ENCODE measurements around the gene ZNF319. TPM values are rescaled to one million over a fixed set of nuclear protein-coding genes. Genes with fewer than 3 reads are reported as not detected.

The ZNF319 gene
- total and polyA plus RNA-seq, 10 of the 15 experiments (the other 5 are each of a cell fraction or from before 2014, with no cell fraction given): 0.29 to 7.4 (median 1.7) TPM

GRCh38 chr16:57962046-57962445 lies 38.4 kb downstream of the ZNF319 start:
- intact Hi-C loops (cut with micrococcal nuclease; ENCODE audit: unreplicated experiment): no loop called here
- H3K4me1 ChIP-seq (ENCODE audit: control insufficient read depth, insufficient read depth, low read length): 0 out of 2 replicates have a peak, but pooled peaks cover 2% of the 10 kb centered on the region
- no peak overlapping the region for H3K27ac ChIP-seq (ENCODE audit: control insufficient read depth, insufficient read depth)
- in situ Hi-C loops (cut with MboI): no loop called here
- ATAC-seq (no peak; the same call in 2 of the 3 replicates), FAIRE-seq (no peak), DNase-seq (ENCODE audit: low read depth, low spot score) (no peak)
- no peak overlapping the region for H3K4me3 ChIP-seq
- H3K4me2 ChIP-seq (ENCODE audit: control insufficient read depth, insufficient read depth): no peak overlapping the region
- no TSS peak for BruUV-seq (replicated peaks)
- no peaks in the 10 kb centered on the region for H3K36me3 ChIP-seq (ENCODE audit: control insufficient read depth in 2 of 2, insufficient read depth in 2 of 2, low read length in 1 of 2)
- H3K9me3 ChIP-seq (replicated peaks; ENCODE audit: control insufficient read depth, insufficient read depth, low read length): no peaks in the 10 kb centered on the region
- ChIA-PET RAD21 (ENCODE audit: unreplicated experiment) (no interaction called here), CTCF (no interaction called here), SMC1A (ENCODE audit: uncharacterized antibody, unreplicated experiment) (no interaction called here), POLR2A (no interaction called here)
- H4K20me1 ChIP-seq (ENCODE audit: control insufficient read depth, insufficient read depth): no peaks in the 10 kb centered on the region
- 1% methylated on average over 5 of the region's 5 CpGs for WGBS (ENCODE audit: insufficient coverage, insufficient replicate concordance, low lambda C conversion rate, missing lambda C conversion rate)
- H3K27me3 ChIP-seq (replicated peaks in 1 of 2; ENCODE audit: control insufficient read depth in 2 of 2, insufficient read depth in 2 of 2, low read length in 1 of 2): no peaks in the 10 kb centered on the region
- no peak overlapping the region for H2AFZ ChIP-seq (ENCODE audit: control insufficient read depth, low read depth, low read length)
- H3K79me2 ChIP-seq (ENCODE audit: control insufficient read depth, insufficient read depth, low read length): no peaks in the 10 kb centered on the region
- H3K9ac ChIP-seq (ENCODE audit: control insufficient read depth, insufficient read depth, low read length): no peak overlapping the region
- TF ChIP-seq NRF1 (conservative IDR thresholded peaks at IDR 0.05; ENCODE audit: low read depth, low read length): no peak
- TF ChIP-seq, protein P1, sequence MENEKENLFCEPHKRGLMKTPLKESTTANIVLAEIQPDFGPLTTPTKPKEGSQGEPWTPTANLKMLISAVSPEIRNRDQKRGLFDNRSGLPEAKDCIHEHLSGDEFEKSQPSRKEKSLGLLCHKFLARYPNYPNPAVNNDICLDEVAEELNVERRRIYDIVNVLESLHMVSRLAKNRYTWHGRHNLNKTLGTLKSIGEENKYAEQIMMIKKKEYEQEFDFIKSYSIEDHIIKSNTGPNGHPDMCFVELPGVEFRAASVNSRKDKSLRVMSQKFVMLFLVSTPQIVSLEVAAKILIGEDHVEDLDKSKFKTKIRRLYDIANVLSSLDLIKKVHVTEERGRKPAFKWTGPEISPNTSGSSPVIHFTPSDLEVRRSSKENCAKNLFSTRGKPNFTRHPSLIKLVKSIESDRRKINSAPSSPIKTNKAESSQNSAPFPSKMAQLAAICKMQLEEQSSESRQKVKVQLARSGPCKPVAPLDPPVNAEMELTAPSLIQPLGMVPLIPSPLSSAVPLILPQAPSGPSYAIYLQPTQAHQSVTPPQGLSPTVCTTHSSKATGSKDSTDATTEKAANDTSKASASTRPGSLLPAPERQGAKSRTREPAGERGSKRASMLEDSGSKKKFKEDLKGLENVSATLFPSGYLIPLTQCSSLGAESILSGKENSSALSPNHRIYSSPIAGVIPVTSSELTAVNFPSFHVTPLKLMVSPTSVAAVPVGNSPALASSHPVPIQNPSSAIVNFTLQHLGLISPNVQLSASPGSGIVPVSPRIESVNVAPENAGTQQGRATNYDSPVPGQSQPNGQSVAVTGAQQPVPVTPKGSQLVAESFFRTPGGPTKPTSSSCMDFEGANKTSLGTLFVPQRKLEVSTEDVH (IDR thresholded peaks at IDR 0.05; ENCODE audit: low read depth, partially characterized antibody): no peak
- TF ChIP-seq SRF (IDR thresholded peaks at IDR 0.05; ENCODE audit: low read depth in 2 of 2, low read length in 2 of 2): no peak
- TF ChIP-seq BMI1 (IDR thresholded peaks at IDR 0.05; ENCODE audit: borderline replicate concordance): no peak
- TF ChIP-seq, protein P2, sequence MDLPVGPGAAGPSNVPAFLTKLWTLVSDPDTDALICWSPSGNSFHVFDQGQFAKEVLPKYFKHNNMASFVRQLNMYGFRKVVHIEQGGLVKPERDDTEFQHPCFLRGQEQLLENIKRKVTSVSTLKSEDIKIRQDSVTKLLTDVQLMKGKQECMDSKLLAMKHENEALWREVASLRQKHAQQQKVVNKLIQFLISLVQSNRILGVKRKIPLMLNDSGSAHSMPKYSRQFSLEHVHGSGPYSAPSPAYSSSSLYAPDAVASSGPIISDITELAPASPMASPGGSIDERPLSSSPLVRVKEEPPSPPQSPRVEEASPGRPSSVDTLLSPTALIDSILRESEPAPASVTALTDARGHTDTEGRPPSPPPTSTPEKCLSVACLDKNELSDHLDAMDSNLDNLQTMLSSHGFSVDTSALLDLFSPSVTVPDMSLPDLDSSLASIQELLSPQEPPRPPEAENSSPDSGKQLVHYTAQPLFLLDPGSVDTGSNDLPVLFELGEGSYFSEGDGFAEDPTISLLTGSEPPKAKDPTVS (IDR thresholded peaks at IDR 0.05; ENCODE audit: low read depth, low read length): no peak
- no peak for TF ChIP-seq CBFB (IDR thresholded peaks at IDR 0.05; ENCODE audit: low read depth)
- TF ChIP-seq HDAC2 (IDR thresholded peaks at IDR 0.05): no peak

All from GM12878 (cell line).